ENCODE data around the gene PKD2L1. TPM values are rescaled to one million over a fixed set of nuclear protein-coding genes. Genes with fewer than 3 reads are reported as not detected.

The PKD2L1 gene
- total RNA-seq, 1 experiment from 2014 or later, result not detected

GRCh38 chr10:100355086-100355485 lies 25.1 kb upstream of the PKD2L1 start:
- peaks cover 79% of the 10 kb centered on the region for H3K4me1 ChIP-seq (ENCODE audit: control insufficient read depth, insufficient read depth, low read length)
- CTCF ChIA-PET, result no interaction called here
- no peak for DNase-seq (ENCODE audit: low read depth, low spot score)
- peak overlapping the region; percentile 70 for H3K27ac ChIP-seq (ENCODE audit: low read length)
- no peaks in the 10 kb centered on the region for H3K9me3 ChIP-seq (ENCODE audit: control insufficient read depth, insufficient read depth, low read depth, low read length)
- H3K27me3 ChIP-seq (ENCODE audit: control insufficient read depth, insufficient read depth, low read length), result no peaks in the 10 kb centered on the region
- no TSS peak for BruUV-seq (replicated peaks)
- H3K36me3 ChIP-seq (ENCODE audit: control insufficient read depth, insufficient read depth, low read length), result peaks cover 62% of the 10 kb centered on the region
- ATAC-seq, result no peak
- TF ChIP-seq, protein P1, sequence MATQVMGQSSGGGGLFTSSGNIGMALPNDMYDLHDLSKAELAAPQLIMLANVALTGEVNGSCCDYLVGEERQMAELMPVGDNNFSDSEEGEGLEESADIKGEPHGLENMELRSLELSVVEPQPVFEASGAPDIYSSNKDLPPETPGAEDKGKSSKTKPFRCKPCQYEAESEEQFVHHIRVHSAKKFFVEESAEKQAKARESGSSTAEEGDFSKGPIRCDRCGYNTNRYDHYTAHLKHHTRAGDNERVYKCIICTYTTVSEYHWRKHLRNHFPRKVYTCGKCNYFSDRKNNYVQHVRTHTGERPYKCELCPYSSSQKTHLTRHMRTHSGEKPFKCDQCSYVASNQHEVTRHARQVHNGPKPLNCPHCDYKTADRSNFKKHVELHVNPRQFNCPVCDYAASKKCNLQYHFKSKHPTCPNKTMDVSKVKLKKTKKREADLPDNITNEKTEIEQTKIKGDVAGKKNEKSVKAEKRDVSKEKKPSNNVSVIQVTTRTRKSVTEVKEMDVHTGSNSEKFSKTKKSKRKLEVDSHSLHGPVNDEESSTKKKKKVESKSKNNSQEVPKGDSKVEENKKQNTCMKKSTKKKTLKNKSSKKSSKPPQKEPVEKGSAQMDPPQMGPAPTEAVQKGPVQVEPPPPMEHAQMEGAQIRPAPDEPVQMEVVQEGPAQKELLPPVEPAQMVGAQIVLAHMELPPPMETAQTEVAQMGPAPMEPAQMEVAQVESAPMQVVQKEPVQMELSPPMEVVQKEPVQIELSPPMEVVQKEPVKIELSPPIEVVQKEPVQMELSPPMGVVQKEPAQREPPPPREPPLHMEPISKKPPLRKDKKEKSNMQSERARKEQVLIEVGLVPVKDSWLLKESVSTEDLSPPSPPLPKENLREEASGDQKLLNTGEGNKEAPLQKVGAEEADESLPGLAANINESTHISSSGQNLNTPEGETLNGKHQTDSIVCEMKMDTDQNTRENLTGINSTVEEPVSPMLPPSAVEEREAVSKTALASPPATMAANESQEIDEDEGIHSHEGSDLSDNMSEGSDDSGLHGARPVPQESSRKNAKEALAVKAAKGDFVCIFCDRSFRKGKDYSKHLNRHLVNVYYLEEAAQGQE (IDR thresholded peaks at IDR 0.05; ENCODE audit: insufficient read depth in 1 of 2, low read depth in 2 of 2, low read length in 1 of 2), result no peak
- TF ChIP-seq CTCF (IDR thresholded peaks at IDR 0.05) (no peak), TCF7L2 (IDR thresholded peaks at IDR 0.05; ENCODE audit: low read depth, low read length) (no peak), SIN3A (IDR thresholded peaks at IDR 0.05; ENCODE audit: borderline replicate concordance, insufficient read depth, low read depth, low read length) (no peak), POLR2AphosphoS5 (IDR thresholded peaks at IDR 0.05; ENCODE audit: low read depth, low read length) (no peak)
- intact Hi-C loops (cut with micrococcal nuclease; ENCODE audit: unreplicated experiment), result no loop called here
- in situ Hi-C loops (cut with HindIII; ENCODE audit: low pct_unique_long_range_greater_than_20kb, low sequenced_read_pairs), result no loop called here
- POLR2A ChIA-PET, result interaction anchor here (1.8 kb wide), 1 partner anchor 18 kb away, joined by 6 read pairs; no protein-coding TSS in a partner anchor
- no peak overlapping the region for H3K4me3 ChIP-seq (ENCODE audit: low read depth in 2 of 2, low read length in 2 of 2)

GRCh38 chr10:100353770-100354485 lies 23.9 kb upstream of the PKD2L1 start:
- no peaks in the 10 kb centered on the region for H3K9me3 ChIP-seq (ENCODE audit: control insufficient read depth, insufficient read depth, low read depth, low read length)
- no peak overlapping the region for H3K4me3 ChIP-seq (ENCODE audit: low read depth in 2 of 2, low read length in 2 of 2)
- H3K4me1 ChIP-seq (ENCODE audit: control insufficient read depth, insufficient read depth, low read length), result peaks cover 79% of the 10 kb centered on the region
- no peaks in the 10 kb centered on the region for H3K27me3 ChIP-seq (ENCODE audit: control insufficient read depth, insufficient read depth, low read length)
- intact Hi-C loops (cut with micrococcal nuclease; ENCODE audit: unreplicated experiment), result no loop called here
- BruUV-seq (replicated peaks), result TSS peak; percentile 11
- peaks cover 65% of the 10 kb centered on the region for H3K36me3 ChIP-seq (ENCODE audit: control insufficient read depth, insufficient read depth, low read length)
- ChIA-PET CTCF (no interaction called here), POLR2A (interaction anchor here (0.6 to 1.8 kb wide), 2 partner anchors 20 to 106 kb away, joined by 4 to 6 read pairs; no protein-coding TSS in a partner anchor)
- DNase-seq (ENCODE audit: low read depth, low spot score) (no peak), ATAC-seq (no peak)
- TF ChIP-seq TCF7L2 (IDR thresholded peaks at IDR 0.05; ENCODE audit: low read depth, low read length) (no peak), SIN3A (IDR thresholded peaks at IDR 0.05; ENCODE audit: borderline replicate concordance, insufficient read depth, low read depth, low read length) (no peak), POLR2AphosphoS5 (IDR thresholded peaks at IDR 0.05; ENCODE audit: low read depth, low read length) (peak; percentile 52; the same call in 1 of the 2 replicates)
- 0 out of 2 replicates have a peak overlapping the region, but pooled peaks have one; percentile 5 for H3K27ac ChIP-seq (ENCODE audit: low read length)
- in situ Hi-C loops (cut with HindIII; ENCODE audit: low pct_unique_long_range_greater_than_20kb, low sequenced_read_pairs), result no loop called here

Measured in Panc1 (cell line).